Psoas muscle (tissue), 8 donors: ENCODE measurements around the gene FAM9A. TPM values are rescaled to one million over a fixed set of nuclear protein-coding genes. Genes with fewer than 3 reads are reported as not detected.

Experiments
- ATAC-seq, 4 donors: fragments of 200-7000 bp; cut with Tn5 transposase; one replicate each; pipeline ENCODE4 v1.9.1; 2020; ENCODE audit warnings: moderate library complexity in 3 of 4, mild to moderate bottlenecking in 2 of 4
- DNase-seq, 2 donors: peaks; one replicate each; pipeline ENCODE4 v3.0.0-alpha.2; 2020
- H3K27ac ChIP-seq: fragments of 200-600 bp; one replicate; pipeline ENCODE4 v1.8.0; 2022
- H3K27me3 ChIP-seq, 3 donors: fragments of 200-600 bp in 1 of 3; one replicate each; pipeline versions ENCODE4 v1.6.1 to v1.8.0; 2013 to 2022; ENCODE audit warnings: low read length in 2 of 3, mild to moderate bottlenecking in 2 of 3, moderate library complexity in 1 of 3; ENCODE audit not compliant: insufficient read depth in 3 of 3
- H3K36me3 ChIP-seq, 2 donors: fragments of 200-600 bp in 1 of 2; one replicate each; pipeline versions ENCODE4 v1.6.1 to v1.8.0; 2013 to 2022; ENCODE audit warnings: low read depth in 1 of 2, mild to moderate bottlenecking in 1 of 2, moderate library complexity in 1 of 2; ENCODE audit not compliant: insufficient read depth in 1 of 2
- H3K4me1 ChIP-seq: fragments of 200-600 bp; one replicate; pipeline ENCODE4 v1.8.0; 2022
- H3K4me3 ChIP-seq: fragments of 200-600 bp; one replicate; pipeline ENCODE4 v1.8.0; 2022; ENCODE audit warnings: mild to moderate bottlenecking
- H3K9me3 ChIP-seq: fragments of 200-600 bp; one replicate; pipeline ENCODE4 v1.8.0; 2022
- CTCF ChIP-seq: fragments of 200-600 bp; IDR thresholded peaks from one replicate; pipeline ENCODE4 v1.8.0; 2022; ENCODE audit warnings: antibody characterized with exemption
- WGBS, 3 donors: extraction: QIAGEN DNeasy Blood & Tissue Kit; methylation state at CpG; one replicate each; pipeline versions ENCODE4 v1.1.6 to v1.1.7; 2013; 5-methylcytosine and 5-hydroxymethylcytosine counted together
- intact Hi-C, 2 donors: fragments of 100-400 bp; cut with DNase I; formaldehyde crosslinking; loops; one replicate each; pipeline versions ENCODE4 v1.11.0 to v1.14.2; 2022
- polyA plus RNA-seq, 3 donors: library from polyadenylated mRNA; stranded (reverse); fragments of 200-250 nt; gene quantifications; one replicate each; pipeline ENCODE4 v1.2.3, GENCODE V29; 2013
- total RNA-seq, 4 donors: library from RNA; stranded (reverse); fragmentation: NEBNext Ultra II Directional in 2 of 4; extraction: Animal tissue kit (Norgen Biotek cat#: 25700) in 2 of 4; gene quantifications; one replicate each; pipeline versions ENCODE4 v1.2.1 to v1.2.4, GENCODE V29; 2021 to 2023
- donor health status: healthy with polysubstance abuse.
- donor health status: DM: no; HTN: no; CAD: no; lungs with moderate emphysema.
- donor health status: Bipolar disorder and iron deficiency.
- donor health status: healthy.
- donor health status: DM: yes; HTN: yes; CAD: no.
- donor health status: DM: no; HTN: no; CAD: no.
- donor health status: DM: no; HTN: no; CAD: no.
- donor health status: DM: yes; HTN: yes; CAD: no.

FAM9A gene
- total and polyA plus RNA-seq, 7 donors: not detected

- H3K36me3 ChIP-seq: no peaks in the 10 kb centered on the region
- intact Hi-C loops: no loop called here
- no peak for TF ChIP-seq CTCF
- no peak overlapping the region for H3K4me3 ChIP-seq
- 65 to 85% (median 78%) methylated on average over 3 of the region's 3 CpGs for WGBS, 3 donors
- ATAC-seq: no peak
- no peak for DNase-seq
- H3K27me3 ChIP-seq: peaks cover 0 to 10% (median 0%) of the 10 kb centered on the region in 3 donors
- no peak overlapping the region for H3K27ac ChIP-seq
- H3K9me3 ChIP-seq: no peaks in the 10 kb centered on the region
- H3K4me1 ChIP-seq: no peaks in the 10 kb centered on the region
Observed at GRCh38 chrX:8848441-8848840, 47.3 kb upstream of the FAM9A start.

DNA sequence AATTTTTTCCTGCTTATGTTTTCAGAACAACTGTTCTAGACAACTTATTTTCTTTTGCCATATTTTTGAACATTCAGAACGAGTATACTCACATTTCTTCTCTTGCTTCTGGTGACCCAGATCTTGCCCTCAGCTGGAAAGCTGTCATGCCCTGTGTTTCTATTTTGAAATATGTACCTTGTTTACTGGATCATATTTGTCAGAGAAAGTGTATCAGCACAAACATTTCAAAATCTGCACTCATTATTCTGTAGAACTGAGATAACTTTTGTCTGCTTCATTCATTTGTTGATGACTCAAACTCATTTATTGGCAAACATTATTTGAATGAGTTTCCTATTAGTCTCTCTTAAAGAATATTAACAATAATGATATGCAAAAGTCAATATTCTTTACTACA is 46.2 kb upstream of the FAM9A start:
- DNase-seq (no peak), ATAC-seq (no peak)
- Histone ChIP-seq H3K4me1 (no peaks in the 10 kb centered on the region), H3K27ac (no peak overlapping the region), H3K36me3 (no peaks in the 10 kb centered on the region), H3K9me3 (no peaks in the 10 kb centered on the region), H3K4me3 (no peak overlapping the region), H3K27me3 (peaks cover 0 to 15% (median 0%) of the 10 kb centered on the region in 3 donors)
- intact Hi-C loops: no loop called here
- WGBS, 3 donors: 12 to 47% (median 19%) methylated on average over 1 of the region's 1 CpG
- TF ChIP-seq CTCF: no peak

GRCh38 chrX:8846266-8846665 is 45.1 kb upstream of the FAM9A start:
- TF ChIP-seq CTCF: no peak
- H3K36me3 ChIP-seq: no peaks in the 10 kb centered on the region
- H3K27ac ChIP-seq: no peak overlapping the region
- no peak overlapping the region for H3K4me3 ChIP-seq
- no peak for ATAC-seq
- intact Hi-C loops: no loop called here
- no peaks in the 10 kb centered on the region for H3K9me3 ChIP-seq
- 40 to 46% (median 43%) methylated on average over 5 of the region's 5 CpGs for WGBS, 3 donors
- peaks cover 0 to 20% (median 0%) of the 10 kb centered on the region in 3 donors for H3K27me3 ChIP-seq
- DNase-seq: no peak
- no peaks in the 10 kb centered on the region for H3K4me1 ChIP-seq

DNA sequence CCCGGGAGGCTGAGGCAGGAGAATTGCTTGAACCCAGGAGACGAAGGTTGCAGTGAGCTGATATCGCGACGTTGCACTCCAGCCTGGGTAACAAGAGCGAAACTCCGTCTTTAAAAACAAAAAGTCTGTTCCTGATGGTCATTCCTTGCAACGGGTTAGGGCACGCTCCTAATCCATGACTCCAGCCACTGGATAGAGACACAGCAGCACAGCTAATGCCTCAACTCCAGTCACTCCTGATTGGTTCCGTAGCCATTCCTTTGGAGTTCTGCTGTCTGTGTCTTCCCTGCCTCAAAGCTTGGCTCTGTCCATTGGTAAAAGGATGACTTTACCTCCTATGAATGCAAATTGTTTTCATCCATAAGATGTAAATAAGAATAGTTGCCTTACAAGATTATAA is 44.3 kb upstream of the FAM9A start:
- 61 to 65% (median 61%) methylated on average over 10 of the region's 10 CpGs for WGBS, 3 donors

More for the DNA sequence above, 44.3 kb upstream of the FAM9A start:
- Histone ChIP-seq H3K9me3 (no peaks in the 10 kb centered on the region), H3K27ac (no peak overlapping the region), H3K4me3 (no peak overlapping the region), H3K27me3 (peaks cover 0 to 23% (median 0%) of the 10 kb centered on the region in 3 donors), H3K4me1 (no peaks in the 10 kb centered on the region), H3K36me3 (no peaks in the 10 kb centered on the region)
- ATAC-seq (no peak), DNase-seq (no peak)
- intact Hi-C loops: no loop called here
- TF ChIP-seq CTCF: no peak
